GM23338 (cell line): ENCODE measurements around the gene TEX26. TPM values are rescaled to one million over a fixed set of nuclear protein-coding genes. Genes with fewer than 3 reads are reported as not detected.

Source experiments
- ATAC-seq: fragments of 200-7000 bp; cut with Tn5 transposase; 3 replicates; pipeline ENCODE4 v1.9.1; 2020
- DNase-seq: peaks from one replicate; pipeline ENCODE4 v3.0.0-alpha.2; 2015; ENCODE audit warnings: low spot score
- H2AFZ ChIP-seq: fragments of 200-600 bp; sonication (generic); 2 replicates; pipeline ENCODE4 v1.8.0; 2016; ENCODE audit warnings: antibody characterized with exemption, mild to moderate bottlenecking, moderate library complexity
- H3F3A ChIP-seq: fragments of 200-600 bp; sonication (generic); replicated peaks from 2 replicates; pipeline ENCODE4 v1.8.0; 2017; ENCODE audit warnings: antibody characterized with exemption, mixed run types, low read depth
- H3K27ac ChIP-seq: fragments of 200-600 bp; sonication (generic); 2 replicates; pipeline ENCODE4 v1.6.1; 2016; ENCODE audit warnings: low read depth
- H3K27me3 ChIP-seq: fragments of 200-600 bp; sonication (generic); 2 replicates; pipeline ENCODE4 v1.8.0; 2016; ENCODE audit warnings: mild to moderate bottlenecking, mixed run types, moderate library complexity; ENCODE audit not compliant: insufficient read depth
- H3K36me3 ChIP-seq: fragments of 200-600 bp; sonication (generic); 2 replicates; pipeline ENCODE4 v1.8.0; 2016; ENCODE audit warnings: mild to moderate bottlenecking; ENCODE audit not compliant: insufficient read depth
- H3K4me1 ChIP-seq: fragments of 200-600 bp; sonication (generic); 2 replicates; pipeline ENCODE4 v1.8.0; 2016; ENCODE audit warnings: mild to moderate bottlenecking, moderate library complexity; ENCODE audit not compliant: insufficient read depth
- H3K4me2 ChIP-seq: fragments of 200-600 bp; sonication (generic); 2 replicates; pipeline ENCODE4 v1.7.1; 2017; ENCODE audit warnings: mixed run types
- H3K4me3 ChIP-seq: fragments of 200-600 bp; sonication (generic); 2 replicates; pipeline ENCODE4 v1.6.1; 2016; ENCODE audit warnings: mixed run types
- H3K79me2 ChIP-seq: fragments of 200-600 bp; sonication (generic); replicated peaks from 2 replicates; pipeline ENCODE4 v1.8.0; 2017; ENCODE audit warnings: mild to moderate bottlenecking; ENCODE audit not compliant: insufficient read depth
- H3K9me2 ChIP-seq: fragments of 200-600 bp; sonication (generic); 2 replicates; pipeline ENCODE4 v1.8.0; 2017; ENCODE audit not compliant: insufficient read depth
- H4K20me1 ChIP-seq: fragments of 200-600 bp; sonication (generic); replicated peaks from 2 replicates; pipeline ENCODE4 v1.8.0; 2017; ENCODE audit warnings: mild to moderate bottlenecking; ENCODE audit not compliant: insufficient read depth
- H3K27ac Mint-ChIP-seq: 2 replicates; pipeline ENCODE4 v1.8.0; 2020; ENCODE audit warnings: inconsistent platforms, mild to moderate bottlenecking, moderate library complexity, mixed read lengths
- H3K27me3 Mint-ChIP-seq: 3 replicates; pipeline ENCODE4 v1.8.0; 2022; ENCODE audit warnings: low read depth, mild to moderate bottlenecking, moderate library complexity, mixed read lengths, inconsistent platforms; ENCODE audit not compliant: insufficient read depth, poor library complexity
- H3K36me3 Mint-ChIP-seq: 3 replicates; pipeline ENCODE4 v1.8.0; 2021; ENCODE audit warnings: low read depth, mild to moderate bottlenecking, inconsistent platforms, moderate library complexity, mixed read lengths
- H3K4me1 Mint-ChIP-seq: 3 replicates; pipeline ENCODE4 v1.8.0; 2020; ENCODE audit warnings: mild to moderate bottlenecking, inconsistent platforms, mixed read lengths
- H3K4me3 Mint-ChIP-seq: 3 replicates; pipeline ENCODE4 v1.8.0; 2021; ENCODE audit warnings: moderate library complexity, mild to moderate bottlenecking, inconsistent platforms, mixed read lengths
- H3K9me3 Mint-ChIP-seq: 3 replicates; pipeline ENCODE4 v1.8.0; 2020; ENCODE audit warnings: moderate library complexity, mild to moderate bottlenecking, inconsistent platforms, mixed read lengths
- CREB1 ChIP-seq: fragments of 250-450 bp; sonication (Bioruptor Pico); IDR thresholded peaks from 2 replicates; pipeline ENCODE4 v1.5.0; 2020; ENCODE audit warnings: low read depth, mild to moderate bottlenecking, moderate library complexity
- EZH2phosphoT487 ChIP-seq: fragments of 200-600 bp; sonication (generic); IDR thresholded peaks from one replicate; pipeline ENCODE4 v1.8.1; 2018; ENCODE audit warnings: antibody characterized with exemption; ENCODE audit not compliant: unreplicated experiment
- JUNB ChIP-seq: IDR thresholded peaks from one replicate; pipeline ENCODE4 v1.6.1; 2016; ENCODE audit warnings: antibody characterized with exemption; ENCODE audit not compliant: unreplicated experiment
- POLR2AphosphoS5 ChIP-seq: IDR thresholded peaks from 2 replicates; pipeline ENCODE4 v1.6.1; 2016; ENCODE audit warnings: antibody characterized with exemption, low read depth
- STAT1 ChIP-seq: IDR thresholded peaks from one replicate; pipeline ENCODE4 v1.6.1; 2016; ENCODE audit warnings: antibody characterized with exemption; ENCODE audit not compliant: unreplicated experiment
- ZNF114 ChIP-seq: fragments of 250-450 bp; sonication (Bioruptor Pico); IDR thresholded peaks from 2 replicates; pipeline ENCODE4 v1.5.0; 2020; ENCODE audit warnings: mild to moderate bottlenecking, moderate library complexity
- ZNF331 ChIP-seq: fragments of 250-450 bp; sonication (Bioruptor Pico); IDR thresholded peaks from 2 replicates; pipeline ENCODE4 v1.5.0; 2020; ENCODE audit warnings: low read depth, mild to moderate bottlenecking, moderate library complexity
- polyA plus RNA-seq: library from polyadenylated mRNA; unstranded; fragments of >200 nt; fragmentation: Nextera tagmentation; extraction: Ambion mirVana; gene quantifications from 2 replicates; pipeline ENCODE4 v1.2.1, GENCODE V29; 2016
- total RNA-seq: library from RNA; depleted of rRNA; stranded (reverse); fragments of >200 nt; shearing (Covaris generic); gene quantifications from 2 replicates; pipeline ENCODE4 v1.2.3, GENCODE V29; 2014
- TF ChIP-seq, protein P1 (sequence below): fragments of 250-450 bp; sonication (Bioruptor Pico); IDR thresholded peaks from 2 replicates; pipeline ENCODE4 v1.5.0; 2020; ENCODE audit warnings: mild to moderate bottlenecking, moderate library complexity
- TF ChIP-seq, protein P2 (sequence below): IDR thresholded peaks from one replicate; pipeline ENCODE4 v1.6.1; 2018; ENCODE audit warnings: antibody characterized with exemption; ENCODE audit not compliant: unreplicated experiment

TEX26 gene
- total and polyA plus RNA-seq, 2 experiments from 2014 or later = not detected

DNA sequence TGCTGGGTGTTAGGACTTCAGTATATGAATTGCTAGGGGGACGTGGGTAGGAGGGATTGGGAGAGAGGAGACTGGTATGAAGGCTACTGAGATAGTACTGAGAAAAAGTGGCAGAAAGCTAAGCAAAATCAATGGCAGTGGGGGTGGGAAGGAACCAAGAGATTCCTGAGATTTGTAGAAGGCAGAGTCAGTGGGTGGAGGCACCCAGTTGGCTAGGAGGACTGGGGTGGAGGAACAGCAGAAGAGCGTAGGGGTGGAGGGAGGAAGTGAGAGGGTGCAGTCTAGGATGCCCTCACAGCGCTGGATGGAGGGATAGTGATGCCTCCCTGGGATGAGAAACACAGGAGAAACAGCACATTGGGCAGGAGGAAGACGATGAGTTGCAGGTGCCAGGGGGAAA, 32.0 kb upstream of the TEX26 start (continued):
- TF ChIP-seq EZH2phosphoT487 = no peak
- no peak for TF ChIP-seq ZNF114
- TF ChIP-seq ZNF331 (CRISPR knock-in tag) = no peak
- TF ChIP-seq CREB1 (CRISPR knock-in tag) = no peak
- TF ChIP-seq JUNB = no peak
- no peak for TF ChIP-seq POLR2AphosphoS5

DNA sequence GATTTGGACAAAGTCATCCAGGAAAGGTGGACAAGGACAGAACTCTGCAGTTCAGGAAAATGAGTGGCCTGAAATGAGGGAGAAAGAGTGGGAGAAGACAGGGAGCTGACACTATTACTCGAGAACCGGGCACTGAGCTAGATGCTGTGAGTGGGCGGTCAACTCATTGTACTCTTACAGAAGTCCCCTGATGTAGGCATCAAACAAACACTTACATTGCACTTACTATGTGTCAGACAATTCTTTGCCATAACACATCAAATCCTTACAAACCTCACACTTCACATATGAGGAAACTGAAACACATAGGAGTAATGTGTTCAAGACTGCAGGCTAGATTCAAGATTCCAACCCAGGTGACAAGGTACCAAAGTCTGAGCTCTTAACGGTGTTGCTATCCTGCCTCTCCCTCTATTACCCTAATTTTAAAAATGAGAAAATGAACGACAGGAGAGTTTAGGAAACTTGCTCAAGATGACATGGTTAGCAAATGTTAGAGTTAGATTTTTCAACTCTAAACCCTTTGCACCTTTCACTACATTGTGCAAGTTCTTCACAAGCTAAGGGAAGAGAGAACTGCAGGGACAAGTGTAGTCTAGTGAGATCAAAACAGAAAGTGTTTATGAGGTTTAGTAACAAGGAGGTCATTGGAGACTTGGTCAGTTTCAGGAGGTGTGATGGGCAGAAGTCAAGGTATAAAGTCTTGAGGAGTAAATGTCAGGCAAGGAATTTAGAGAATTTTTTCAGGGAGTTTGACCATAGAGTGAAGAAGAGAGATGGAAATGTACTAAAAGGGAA, 31.3 kb upstream of the TEX26 start:
- Mint-ChIP-seq H3K27ac (no peak overlapping the region), H3K27me3 (peaks cover 24% of the 10 kb centered on the region), H3K4me1 (peaks cover 17% of the 10 kb centered on the region), H3K9me3 (no peaks in the 10 kb centered on the region), H3K36me3 (no peaks in the 10 kb centered on the region), H3K4me3 (no peak overlapping the region)
- Histone ChIP-seq H3K36me3 (no peaks in the 10 kb centered on the region), H3K27me3 (peaks cover 28% of the 10 kb centered on the region), H3K9me2 (0 out of 2 replicates have a peak, but pooled peaks cover 11% of the 10 kb centered on the region), H3K79me2 (no peaks in the 10 kb centered on the region), H4K20me1 (no peaks in the 10 kb centered on the region), H2AFZ (no peak overlapping the region), H3F3A (no peaks in the 10 kb centered on the region), H3K4me2 (no peak overlapping the region), H3K4me3 (no peak overlapping the region), H3K27ac (no peak overlapping the region), H3K4me1 (no peaks in the 10 kb centered on the region)
- ATAC-seq (no peak), DNase-seq (no peak)
- TF ChIP-seq POLR2AphosphoS5 = no peak

DNA sequence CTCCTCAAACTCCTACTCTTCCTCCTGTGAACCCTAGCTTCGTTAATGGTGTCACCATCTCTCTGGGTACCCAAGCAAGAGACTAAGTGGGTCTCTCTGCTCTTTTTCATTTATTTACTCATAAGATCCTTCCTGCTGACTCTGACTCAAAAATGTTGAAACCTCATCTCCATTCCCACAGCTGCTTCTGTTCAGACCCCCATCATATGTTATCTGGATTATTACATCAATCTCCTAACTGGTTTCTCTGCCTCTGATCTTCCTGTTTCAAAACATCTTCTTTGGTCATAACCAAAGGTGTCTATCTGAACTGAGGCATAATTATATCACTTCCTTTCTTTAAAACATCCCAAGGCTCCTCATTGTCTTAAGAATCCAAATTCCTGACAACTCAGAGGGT, 28.4 kb upstream of the TEX26 start:
- no peak for ATAC-seq
- Histone ChIP-seq H3K4me2 (no peak overlapping the region), H2AFZ (no peak overlapping the region), H3K27me3 (peaks cover 50% of the 10 kb centered on the region), H3K36me3 (no peaks in the 10 kb centered on the region), H3K4me1 (no peaks in the 10 kb centered on the region), H3K27ac (no peak overlapping the region), H3K4me3 (no peak overlapping the region), H3F3A (no peaks in the 10 kb centered on the region), H3K9me2 (0 out of 2 replicates have a peak, but pooled peaks cover 7% of the 10 kb centered on the region), H4K20me1 (no peaks in the 10 kb centered on the region), H3K79me2 (no peaks in the 10 kb centered on the region)
- DNase-seq = no peak
- Mint-ChIP-seq H3K27me3 (peaks cover 31% of the 10 kb centered on the region), H3K9me3 (no peaks in the 10 kb centered on the region), H3K4me1 (peaks cover 7% of the 10 kb centered on the region), H3K36me3 (no peaks in the 10 kb centered on the region), H3K4me3 (no peak overlapping the region), H3K27ac (no peak overlapping the region)
- TF ChIP-seq JUNB (no peak), STAT1 (no peak), ZNF114 (no peak), ZNF331 (CRISPR knock-in tag) (no peak)
- TF ChIP-seq, protein P1, sequence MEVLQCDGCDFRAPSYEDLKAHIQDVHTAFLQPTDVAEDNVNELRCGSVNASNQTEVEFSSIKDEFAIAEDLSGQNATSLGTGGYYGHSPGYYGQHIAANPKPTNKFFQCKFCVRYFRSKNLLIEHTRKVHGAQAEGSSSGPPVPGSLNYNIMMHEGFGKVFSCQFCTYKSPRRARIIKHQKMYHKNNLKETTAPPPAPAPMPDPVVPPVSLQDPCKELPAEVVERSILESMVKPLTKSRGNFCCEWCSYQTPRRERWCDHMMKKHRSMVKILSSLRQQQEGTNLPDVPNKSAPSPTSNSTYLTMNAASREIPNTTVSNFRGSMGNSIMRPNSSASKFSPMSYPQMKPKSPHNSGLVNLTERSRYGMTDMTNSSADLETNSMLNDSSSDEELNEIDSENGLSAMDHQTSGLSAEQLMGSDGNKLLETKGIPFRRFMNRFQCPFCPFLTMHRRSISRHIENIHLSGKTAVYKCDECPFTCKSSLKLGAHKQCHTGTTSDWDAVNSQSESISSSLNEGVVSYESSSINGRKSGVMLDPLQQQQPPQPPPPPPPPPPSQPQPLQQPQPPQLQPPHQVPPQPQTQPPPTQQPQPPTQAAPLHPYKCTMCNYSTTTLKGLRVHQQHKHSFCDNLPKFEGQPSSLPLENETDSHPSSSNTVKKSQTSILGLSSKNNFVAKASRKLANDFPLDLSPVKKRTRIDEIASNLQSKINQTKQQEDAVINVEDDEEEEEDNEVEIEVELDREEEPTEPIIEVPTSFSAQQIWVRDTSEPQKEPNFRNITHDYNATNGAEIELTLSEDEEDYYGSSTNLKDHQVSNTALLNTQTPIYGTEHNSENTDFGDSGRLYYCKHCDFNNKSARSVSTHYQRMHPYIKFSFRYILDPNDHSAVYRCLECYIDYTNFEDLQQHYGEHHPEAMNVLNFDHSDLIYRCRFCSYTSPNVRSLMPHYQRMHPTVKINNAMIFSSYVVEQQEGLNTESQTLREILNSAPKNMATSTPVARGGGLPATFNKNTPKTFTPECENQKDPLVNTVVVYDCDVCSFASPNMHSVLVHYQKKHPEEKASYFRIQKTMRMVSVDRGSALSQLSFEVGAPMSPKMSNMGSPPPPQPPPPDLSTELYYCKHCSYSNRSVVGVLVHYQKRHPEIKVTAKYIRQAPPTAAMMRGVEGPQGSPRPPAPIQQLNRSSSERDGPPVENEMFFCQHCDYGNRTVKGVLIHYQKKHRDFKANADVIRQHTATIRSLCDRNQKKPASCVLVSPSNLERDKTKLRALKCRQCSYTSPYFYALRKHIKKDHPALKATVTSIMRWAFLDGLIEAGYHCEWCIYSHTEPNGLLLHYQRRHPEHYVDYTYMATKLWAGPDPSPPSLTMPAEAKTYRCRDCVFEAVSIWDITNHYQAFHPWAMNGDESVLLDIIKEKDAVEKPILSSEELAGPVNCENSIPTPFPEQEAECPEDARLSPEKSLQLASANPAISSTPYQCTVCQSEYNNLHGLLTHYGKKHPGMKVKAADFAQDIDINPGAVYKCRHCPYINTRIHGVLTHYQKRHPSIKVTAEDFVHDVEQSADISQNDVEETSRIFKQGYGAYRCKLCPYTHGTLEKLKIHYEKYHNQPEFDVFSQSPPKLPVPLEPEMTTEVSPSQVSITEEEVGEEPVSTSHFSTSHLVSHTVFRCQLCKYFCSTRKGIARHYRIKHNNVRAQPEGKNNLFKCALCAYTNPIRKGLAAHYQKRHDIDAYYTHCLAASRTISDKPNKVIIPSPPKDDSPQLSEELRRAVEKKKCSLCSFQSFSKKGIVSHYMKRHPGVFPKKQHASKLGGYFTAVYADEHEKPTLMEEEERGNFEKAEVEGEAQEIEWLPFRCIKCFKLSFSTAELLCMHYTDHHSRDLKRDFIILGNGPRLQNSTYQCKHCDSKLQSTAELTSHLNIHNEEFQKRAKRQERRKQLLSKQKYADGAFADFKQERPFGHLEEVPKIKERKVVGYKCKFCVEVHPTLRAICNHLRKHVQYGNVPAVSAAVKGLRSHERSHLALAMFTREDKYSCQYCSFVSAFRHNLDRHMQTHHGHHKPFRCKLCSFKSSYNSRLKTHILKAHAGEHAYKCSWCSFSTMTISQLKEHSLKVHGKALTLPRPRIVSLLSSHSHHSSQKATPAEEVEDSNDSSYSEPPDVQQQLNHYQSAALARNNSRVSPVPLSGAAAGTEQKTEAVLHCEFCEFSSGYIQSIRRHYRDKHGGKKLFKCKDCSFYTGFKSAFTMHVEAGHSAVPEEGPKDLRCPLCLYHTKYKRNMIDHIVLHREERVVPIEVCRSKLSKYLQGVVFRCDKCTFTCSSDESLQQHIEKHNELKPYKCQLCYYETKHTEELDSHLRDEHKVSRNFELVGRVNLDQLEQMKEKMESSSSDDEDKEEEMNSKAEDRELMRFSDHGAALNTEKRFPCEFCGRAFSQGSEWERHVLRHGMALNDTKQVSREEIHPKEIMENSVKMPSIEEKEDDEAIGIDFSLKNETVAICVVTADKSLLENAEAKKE (CRISPR knock-in tag) = no peak
- TF ChIP-seq, protein P2, sequence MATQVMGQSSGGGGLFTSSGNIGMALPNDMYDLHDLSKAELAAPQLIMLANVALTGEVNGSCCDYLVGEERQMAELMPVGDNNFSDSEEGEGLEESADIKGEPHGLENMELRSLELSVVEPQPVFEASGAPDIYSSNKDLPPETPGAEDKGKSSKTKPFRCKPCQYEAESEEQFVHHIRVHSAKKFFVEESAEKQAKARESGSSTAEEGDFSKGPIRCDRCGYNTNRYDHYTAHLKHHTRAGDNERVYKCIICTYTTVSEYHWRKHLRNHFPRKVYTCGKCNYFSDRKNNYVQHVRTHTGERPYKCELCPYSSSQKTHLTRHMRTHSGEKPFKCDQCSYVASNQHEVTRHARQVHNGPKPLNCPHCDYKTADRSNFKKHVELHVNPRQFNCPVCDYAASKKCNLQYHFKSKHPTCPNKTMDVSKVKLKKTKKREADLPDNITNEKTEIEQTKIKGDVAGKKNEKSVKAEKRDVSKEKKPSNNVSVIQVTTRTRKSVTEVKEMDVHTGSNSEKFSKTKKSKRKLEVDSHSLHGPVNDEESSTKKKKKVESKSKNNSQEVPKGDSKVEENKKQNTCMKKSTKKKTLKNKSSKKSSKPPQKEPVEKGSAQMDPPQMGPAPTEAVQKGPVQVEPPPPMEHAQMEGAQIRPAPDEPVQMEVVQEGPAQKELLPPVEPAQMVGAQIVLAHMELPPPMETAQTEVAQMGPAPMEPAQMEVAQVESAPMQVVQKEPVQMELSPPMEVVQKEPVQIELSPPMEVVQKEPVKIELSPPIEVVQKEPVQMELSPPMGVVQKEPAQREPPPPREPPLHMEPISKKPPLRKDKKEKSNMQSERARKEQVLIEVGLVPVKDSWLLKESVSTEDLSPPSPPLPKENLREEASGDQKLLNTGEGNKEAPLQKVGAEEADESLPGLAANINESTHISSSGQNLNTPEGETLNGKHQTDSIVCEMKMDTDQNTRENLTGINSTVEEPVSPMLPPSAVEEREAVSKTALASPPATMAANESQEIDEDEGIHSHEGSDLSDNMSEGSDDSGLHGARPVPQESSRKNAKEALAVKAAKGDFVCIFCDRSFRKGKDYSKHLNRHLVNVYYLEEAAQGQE = no peak
